Measurements from ENCODE around the gene NRM. TPM values are rescaled to one million over a fixed set of nuclear protein-coding genes. Genes with fewer than 3 reads are reported as not detected.
A peak's percentile ranks its signal among the peaks of the same experiment; 100 is the strongest.
"Not testable (repeated sequence)": the region's sequence is repeated elsewhere in the genome, so short reads cannot be mapped to it uniquely, and the experiment has no call there.

Gene NRM
- total RNA-seq, 2 experiments from 2014 or later, result 31.6 to 32.7 TPM

DNA sequence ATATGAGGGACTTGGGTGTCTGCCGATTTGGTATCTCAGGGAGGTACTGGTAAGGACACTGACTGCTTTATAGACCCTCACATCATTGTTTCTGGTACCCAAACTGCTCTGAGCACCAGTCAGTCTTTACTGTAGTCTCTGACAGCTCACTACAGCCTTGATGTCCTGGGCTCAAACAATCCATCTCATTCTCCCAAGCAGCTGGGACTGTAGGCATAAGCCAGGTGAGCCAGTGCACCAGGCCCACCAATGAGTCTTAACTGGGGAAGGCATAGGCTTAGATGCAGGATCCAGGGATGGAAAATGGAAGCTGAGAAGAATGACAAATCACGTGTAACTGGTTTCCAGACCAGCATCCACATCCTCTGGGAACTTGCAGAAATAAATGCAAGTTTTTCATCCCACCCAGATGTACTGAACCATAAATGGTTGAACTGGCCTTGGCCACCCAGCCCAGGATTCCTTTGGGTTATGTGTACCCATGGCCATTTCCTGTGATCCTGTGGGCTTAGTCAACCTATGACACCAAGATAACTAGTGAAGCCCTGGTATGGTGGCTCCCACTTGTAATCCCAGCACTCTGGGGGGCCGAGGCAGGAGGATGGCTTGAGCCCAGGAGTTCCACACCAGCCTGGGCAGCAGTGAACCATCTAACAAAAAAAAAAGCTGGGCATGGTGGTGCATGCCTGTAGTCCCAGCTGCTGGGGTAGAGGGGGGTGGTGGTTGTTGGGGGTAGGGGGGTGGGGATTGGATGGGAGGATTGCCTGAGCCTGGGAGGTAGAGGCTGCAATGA is 35.1 kb upstream of the NRM start:
- Mint-ChIP-seq H3K27ac (peak overlapping the region; percentile 67), H3K9me3 (no peaks in the 10 kb centered on the region), H3K36me3 (peaks cover 67% of the 10 kb centered on the region), H3K4me3 (no peak overlapping the region), H3K27me3 (peaks cover 1% of the 10 kb centered on the region), H3K4me1 (ENCODE audit: low read depth) (peaks cover 43% of the 10 kb centered on the region)
- intact Hi-C loops (cut with micrococcal nuclease), result loop anchor here (10.0 kb wide), 1 partner anchor 359 kb away; no protein-coding TSS in a partner anchor
- no peak for DNase-seq
- ChIA-PET CTCF (interaction anchor here (24.6 kb wide), 1 partner anchor 49 kb away, joined by 628 read pairs; the partner anchor contains the start of gene DHX16), POLR2A (interaction anchor here (0.7 to 9.7 kb wide), 7 partner anchors 9 to 239 kb away, joined by 3 to 209 read pairs (median 4); partner anchors contain the start of genes NRM and PPP1R18)

DNA sequence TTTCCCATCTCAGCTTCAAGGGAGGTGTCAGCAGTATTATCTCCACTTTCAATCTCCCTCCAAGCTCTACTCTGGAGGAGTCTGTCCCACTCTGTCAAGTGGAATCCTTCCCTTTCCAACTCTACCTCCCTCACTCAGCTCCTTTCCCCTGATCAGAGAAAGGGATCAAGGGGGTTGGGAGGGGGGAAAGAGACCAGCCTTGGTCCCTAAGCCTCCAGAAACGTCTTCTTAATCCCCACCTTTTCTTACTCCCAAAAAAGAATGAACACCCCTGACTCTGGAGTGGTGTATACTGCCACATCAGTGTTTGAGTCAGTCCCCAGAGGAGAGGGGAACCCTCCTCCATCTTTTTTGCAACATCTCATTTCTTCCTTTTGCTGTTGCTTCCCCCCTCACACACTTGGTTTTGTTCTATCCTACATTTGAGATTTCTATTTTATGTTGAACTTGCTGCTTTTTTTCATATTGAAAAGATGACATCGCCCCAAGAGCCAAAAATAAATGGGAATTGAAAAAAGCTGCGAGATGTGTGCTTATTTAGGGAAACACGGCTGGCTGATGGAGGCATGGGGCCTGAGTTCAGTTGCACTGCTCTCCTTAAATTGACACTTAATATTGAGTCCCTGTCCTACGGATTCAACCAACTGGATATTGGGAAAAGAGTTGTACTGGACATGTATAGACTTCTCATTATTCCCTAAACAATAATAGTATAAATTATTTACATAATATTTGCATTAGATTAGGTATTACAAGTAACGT is 34.3 kb upstream of the NRM start:
- Mint-ChIP-seq H3K27ac (peak overlapping the region; percentile 95), H3K4me3 (peak overlapping the region; percentile 47), H3K4me1 (ENCODE audit: low read depth) (peaks cover 35% of the 10 kb centered on the region), H3K36me3 (peaks cover 66% of the 10 kb centered on the region), H3K9me3 (no peaks in the 10 kb centered on the region), H3K27me3 (peaks cover 1% of the 10 kb centered on the region)
- ChIA-PET POLR2A (interaction anchor here (0.7 to 9.7 kb wide), 3 partner anchors 40 to 107 kb away, joined by 3 to 209 read pairs (median 4); partner anchors contain the start of genes MRPS18B, NRM and PPP1R18), CTCF (interaction anchor here (24.6 kb wide), 1 partner anchor 49 kb away, joined by 628 read pairs; the partner anchor contains the start of gene DHX16)
- DNase-seq, result no peak
- intact Hi-C loops (cut with micrococcal nuclease), result loop anchor here (10.0 kb wide), 1 partner anchor 360 kb away; no protein-coding TSS in a partner anchor

DNA sequence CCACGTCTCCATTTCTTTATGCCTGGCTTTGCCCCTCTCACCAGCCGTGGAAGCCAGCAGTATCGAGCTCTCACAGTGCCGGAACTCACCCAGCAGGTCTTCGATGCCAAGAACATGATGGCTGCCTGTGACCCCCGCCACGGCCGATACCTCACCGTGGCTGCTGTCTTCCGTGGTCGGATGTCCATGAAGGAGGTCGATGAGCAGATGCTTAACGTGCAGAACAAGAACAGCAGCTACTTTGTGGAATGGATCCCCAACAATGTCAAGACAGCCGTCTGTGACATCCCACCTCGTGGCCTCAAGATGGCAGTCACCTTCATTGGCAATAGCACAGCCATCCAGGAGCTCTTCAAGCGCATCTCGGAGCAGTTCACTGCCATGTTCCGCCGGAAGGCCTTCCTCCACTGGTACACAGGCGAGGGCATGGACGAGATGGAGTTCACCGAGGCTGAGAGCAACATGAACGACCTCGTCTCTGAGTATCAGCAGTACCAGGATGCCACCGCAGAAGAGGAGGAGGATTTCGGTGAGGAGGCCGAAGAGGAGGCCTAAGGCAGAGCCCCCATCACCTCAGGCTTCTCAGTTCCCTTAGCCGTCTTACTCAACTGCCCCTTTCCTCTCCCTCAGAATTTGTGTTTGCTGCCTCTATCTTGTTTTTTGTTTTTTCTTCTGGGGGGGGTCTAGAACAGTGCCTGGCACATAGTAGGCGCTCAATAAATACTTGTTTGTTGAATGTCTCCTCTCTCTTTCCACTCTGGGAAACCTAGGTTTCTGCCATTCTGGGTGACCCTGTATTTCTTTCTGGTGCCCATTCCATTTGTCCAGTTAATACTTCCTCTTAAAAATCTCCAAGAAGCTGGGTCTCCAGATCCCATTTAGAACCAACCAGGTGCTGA is 33.3 kb upstream of the NRM start:
- H3K9me3 Mint-ChIP-seq, DNase-seq, H3K27me3 Mint-ChIP-seq: not testable (repeated sequence)
- peak overlapping the region; percentile 95 for H3K27ac Mint-ChIP-seq
- POLR2A ChIA-PET, result interaction anchor here (1.3 to 9.7 kb wide), 4 partner anchors 39 to 110 kb away, joined by 4 to 209 read pairs (median 22); partner anchors contain the start of genes MRPS18B, NRM and PPP1R18
- H3K4me1 Mint-ChIP-seq (ENCODE audit: low read depth), result peaks cover 37% of the 10 kb centered on the region
- peak overlapping the region; percentile 92 for H3K4me3 Mint-ChIP-seq
- peaks cover 58% of the 10 kb centered on the region for H3K36me3 Mint-ChIP-seq
- CTCF ChIA-PET, result interaction anchor here (0.7 to 24.6 kb wide), 6 partner anchors 7 to 98 kb away, joined by 3 to 628 read pairs (median 12); partner anchors contain the start of genes ATAT1 and DHX16
- intact Hi-C loops (cut with micrococcal nuclease), result loop anchor here (10.0 kb wide), 1 partner anchor 361 kb away; no protein-coding TSS in a partner anchor

DNA sequence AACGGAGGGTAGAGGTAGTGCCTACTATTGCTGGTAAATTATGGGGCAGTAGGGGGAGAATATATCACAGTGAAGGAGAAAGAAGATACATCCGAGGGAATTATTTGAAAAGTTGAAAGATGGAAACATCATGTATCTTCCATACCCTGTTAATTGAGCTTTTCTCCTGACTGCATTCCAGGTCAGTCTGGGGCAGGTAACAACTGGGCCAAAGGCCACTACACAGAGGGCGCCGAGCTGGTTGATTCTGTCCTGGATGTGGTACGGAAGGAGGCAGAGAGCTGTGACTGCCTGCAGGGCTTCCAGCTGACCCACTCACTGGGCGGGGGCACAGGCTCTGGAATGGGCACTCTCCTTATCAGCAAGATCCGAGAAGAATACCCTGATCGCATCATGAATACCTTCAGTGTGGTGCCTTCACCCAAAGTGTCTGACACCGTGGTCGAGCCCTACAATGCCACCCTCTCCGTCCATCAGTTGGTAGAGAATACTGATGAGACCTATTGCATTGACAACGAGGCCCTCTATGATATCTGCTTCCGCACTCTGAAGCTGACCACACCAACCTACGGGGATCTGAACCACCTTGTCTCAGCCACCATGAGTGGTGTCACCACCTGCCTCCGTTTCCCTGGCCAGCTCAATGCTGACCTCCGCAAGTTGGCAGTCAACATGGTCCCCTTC is 32.5 kb upstream of the NRM start:
- DNase-seq, H3K27me3 Mint-ChIP-seq, H3K9me3 Mint-ChIP-seq: not testable (repeated sequence)
- Mint-ChIP-seq H3K36me3 (peaks cover 58% of the 10 kb centered on the region), H3K27ac (peak overlapping the region; percentile 95), H3K4me3 (peak overlapping the region; percentile 92), H3K4me1 (ENCODE audit: low read depth) (peaks cover 45% of the 10 kb centered on the region)
- CTCF ChIA-PET, result interaction anchor here (0.6 to 24.6 kb wide), 14 partner anchors 8 to 231 kb away, joined by 3 to 628 read pairs (median 4); partner anchors contain the start of genes ATAT1 and DHX16
- POLR2A ChIA-PET, result interaction anchor here (0.7 to 9.7 kb wide), 6 partner anchors 8 to 166 kb away, joined by 3 to 209 read pairs (median 6); partner anchors contain the start of genes NRM and PPP1R18
- intact Hi-C loops (cut with micrococcal nuclease), result loop anchor here (10.0 kb wide), 1 partner anchor 362 kb away; no protein-coding TSS in a partner anchor

DNA sequence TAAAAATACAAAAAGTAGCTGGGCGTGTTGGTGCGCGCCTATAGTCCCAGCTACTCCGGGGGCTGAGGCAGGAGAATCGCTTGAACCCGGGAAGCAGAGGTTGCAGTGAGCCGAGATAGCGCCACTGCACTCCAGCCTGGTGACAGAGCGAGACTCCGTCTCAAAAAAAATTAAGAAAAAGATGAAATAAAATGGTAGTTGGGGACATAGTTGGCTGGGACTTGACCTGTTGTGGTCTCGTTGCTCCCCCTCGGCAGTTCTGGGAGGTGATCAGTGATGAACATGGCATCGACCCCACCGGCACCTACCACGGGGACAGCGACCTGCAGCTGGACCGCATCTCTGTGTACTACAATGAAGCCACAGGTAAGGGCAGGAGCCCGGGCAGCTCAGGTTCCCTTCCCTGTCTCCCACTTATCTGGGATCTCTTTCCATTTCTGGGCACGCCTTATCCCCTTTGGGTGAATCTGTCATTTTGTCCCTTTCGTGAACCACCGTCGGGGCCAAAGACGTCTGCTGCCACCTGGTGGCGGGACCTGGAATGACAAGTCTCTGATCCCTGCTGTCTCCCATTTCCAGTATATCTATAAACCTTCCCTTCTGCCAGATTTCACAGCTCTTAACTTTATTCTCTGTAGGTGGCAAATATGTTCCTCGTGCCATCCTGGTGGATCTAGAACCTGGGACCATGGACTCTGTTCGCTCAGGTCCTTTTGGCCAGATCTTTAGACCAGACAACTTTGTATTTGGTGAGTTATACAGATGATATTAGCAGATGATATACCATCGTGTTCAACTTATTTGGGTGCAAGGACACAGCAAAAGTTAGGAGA is 31.7 kb upstream of the NRM start:
- POLR2A ChIA-PET, result interaction anchor here (0.7 to 9.7 kb wide), 14 partner anchors 9 to 240 kb away, joined by 3 to 209 read pairs (median 4); partner anchors contain the start of genes C6orf136, MRPS18B, NRM and PPP1R18
- Mint-ChIP-seq H3K27me3 (peaks cover 1% of the 10 kb centered on the region), H3K27ac (peak overlapping the region; percentile 95), H3K4me3 (peak overlapping the region; percentile 92), H3K4me1 (ENCODE audit: low read depth) (peaks cover 44% of the 10 kb centered on the region), H3K36me3 (peaks cover 52% of the 10 kb centered on the region), H3K9me3 (no peaks in the 10 kb centered on the region)
- DNase-seq, result peak; percentile 90
- intact Hi-C loops (cut with micrococcal nuclease), result loop anchor here (1.0 to 10.0 kb wide), 3 partner anchors 15 to 362 kb away; no protein-coding TSS in a partner anchor
- CTCF ChIA-PET, result interaction anchor here (0.6 to 24.6 kb wide), 23 partner anchors 9 to 240 kb away, joined by 3 to 628 read pairs (median 4); partner anchors contain the start of genes ATAT1, C6orf136 and DHX16

DNA sequence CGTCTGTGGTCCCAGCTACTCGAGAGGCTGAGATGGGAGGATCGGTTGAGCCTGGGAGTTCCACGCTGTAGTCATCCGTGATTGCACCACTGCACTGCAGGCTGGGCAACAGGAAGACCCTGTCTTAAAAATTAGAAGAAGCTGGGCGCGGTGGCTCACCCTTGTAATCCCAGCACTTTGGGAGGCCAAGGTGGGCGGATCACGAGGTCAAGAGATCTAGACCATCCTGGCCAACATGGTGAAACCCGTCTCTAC is 31.2 kb upstream of the NRM start:
- peaks cover 54% of the 10 kb centered on the region for H3K36me3 Mint-ChIP-seq
- intact Hi-C loops (cut with micrococcal nuclease), result loop anchor here (1.0 to 10.0 kb wide), 3 partner anchors 15 to 363 kb away; no protein-coding TSS in a partner anchor
- DNase-seq, result peak; percentile 39
- peaks cover 44% of the 10 kb centered on the region for H3K4me1 Mint-ChIP-seq (ENCODE audit: low read depth)
- POLR2A ChIA-PET, result interaction anchor here (0.8 to 9.7 kb wide), 11 partner anchors 8 to 240 kb away, joined by 3 to 209 read pairs (median 5); partner anchors contain the start of genes C6orf136, MRPS18B, NRM and PPP1R18
- H3K27ac Mint-ChIP-seq, result peak overlapping the region; percentile 95
- CTCF ChIA-PET, result interaction anchor here (0.7 to 24.6 kb wide), 21 partner anchors 9 to 240 kb away, joined by 3 to 628 read pairs (median 5); partner anchors contain the start of genes ATAT1, C6orf136, DHX16 and MRPS18B
- not testable (repeated sequence) for H3K9me3 Mint-ChIP-seq, H3K27me3 Mint-ChIP-seq
- H3K4me3 Mint-ChIP-seq, result peak overlapping the region; percentile 92

DNA sequence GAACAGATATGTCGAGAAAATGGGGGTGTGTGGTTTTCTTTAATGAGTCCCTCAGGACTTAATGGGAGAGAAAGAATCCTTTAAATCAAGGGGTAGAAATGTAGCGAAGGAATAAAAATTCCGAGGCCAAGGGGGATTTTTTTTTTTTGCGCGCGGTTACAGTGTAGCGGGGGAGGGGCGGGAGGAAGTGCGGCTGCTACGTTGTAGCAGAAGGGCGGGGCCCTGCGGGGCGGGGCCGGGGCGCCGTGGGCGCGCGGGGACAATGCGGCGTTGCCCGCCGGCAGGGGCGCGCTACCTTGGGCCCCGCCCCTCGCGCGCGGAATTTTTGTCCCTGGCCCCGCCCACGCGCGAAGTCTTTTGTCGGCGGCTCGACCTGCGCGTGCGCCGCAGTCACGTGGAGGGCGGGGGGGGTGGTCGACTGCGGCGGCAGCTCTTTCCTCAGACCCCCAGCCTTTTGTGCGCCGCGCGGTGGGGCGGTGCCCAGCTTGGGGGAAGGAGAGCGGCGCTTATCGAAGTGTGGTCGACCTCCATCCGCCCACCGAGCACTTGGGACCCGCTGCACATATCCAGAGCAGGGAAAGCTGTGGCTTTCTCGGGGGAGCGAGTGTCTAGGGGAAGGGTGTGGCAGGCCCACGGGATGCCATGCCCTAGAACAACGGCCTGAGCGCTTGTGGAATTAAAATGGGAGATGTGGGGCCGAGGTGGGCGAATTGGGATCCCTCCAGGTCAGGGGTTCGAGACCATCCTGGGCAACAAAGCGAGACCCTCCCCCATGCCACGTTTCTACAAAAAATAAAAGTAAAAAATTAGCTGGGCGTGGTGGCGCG is 30.6 kb upstream of the NRM start:
- peaks cover 48% of the 10 kb centered on the region for H3K4me1 Mint-ChIP-seq (ENCODE audit: low read depth)
- intact Hi-C loops (cut with micrococcal nuclease), result loop anchor here (1.0 to 10.0 kb wide), 5 partner anchors 16 to 363 kb away; partner anchors contain the start of genes C6orf136 and HLA-E
- DNase-seq, result peak; percentile 95
- H3K36me3 Mint-ChIP-seq, result peaks cover 59% of the 10 kb centered on the region
- ChIA-PET POLR2A (interaction anchor here (0.7 to 9.7 kb wide), 13 partner anchors 9 to 239 kb away, joined by 3 to 209 read pairs (median 4); partner anchors contain the start of genes C6orf136, MRPS18B, NRM and PPP1R18), CTCF (interaction anchor here (0.7 to 24.6 kb wide), 17 partner anchors 10 to 180 kb away, joined by 3 to 628 read pairs (median 6); partner anchors contain the start of genes DHX16, MRPS18B and PPP1R10)
- peak overlapping the region; percentile 92 for H3K4me3 Mint-ChIP-seq
- no peaks in the 10 kb centered on the region for H3K9me3 Mint-ChIP-seq
- H3K27me3 Mint-ChIP-seq, result peaks cover 1% of the 10 kb centered on the region
- H3K27ac Mint-ChIP-seq, result peak overlapping the region; percentile 95

DNA sequence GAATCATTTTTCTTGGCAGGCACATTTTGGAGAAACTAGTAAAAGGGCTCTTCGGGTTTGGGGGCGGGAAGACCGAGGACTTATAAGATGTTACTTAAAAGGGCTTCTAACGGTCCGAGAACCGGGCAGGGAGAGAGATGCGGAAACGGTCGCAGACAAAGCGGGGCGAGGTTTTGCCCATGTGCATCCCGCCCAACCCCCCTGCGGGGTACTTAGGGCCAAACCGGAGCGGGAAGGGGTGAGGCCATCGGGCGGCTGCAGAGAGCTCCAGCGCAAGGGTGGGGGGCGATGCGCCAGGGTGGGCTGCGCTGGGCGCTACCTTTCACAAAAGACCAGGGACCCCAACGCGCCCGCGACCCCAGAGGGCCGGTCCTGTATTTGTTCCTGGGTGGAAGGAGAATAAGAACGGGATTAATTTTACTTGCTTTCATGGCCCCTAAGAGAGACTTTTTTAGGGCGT is 30.0 kb upstream of the NRM start:
- Mint-ChIP-seq H3K27me3 (peaks cover 1% of the 10 kb centered on the region), H3K4me1 (ENCODE audit: low read depth) (peaks cover 52% of the 10 kb centered on the region), H3K36me3 (peaks cover 62% of the 10 kb centered on the region), H3K9me3 (no peaks in the 10 kb centered on the region), H3K4me3 (peak overlapping the region; percentile 92), H3K27ac (peak overlapping the region; percentile 95)
- intact Hi-C loops (cut with micrococcal nuclease), result loop anchor here (2.0 to 10.0 kb wide), 3 partner anchors 74 to 364 kb away; partner anchors contain the start of genes C6orf136 and HLA-E
- DNase-seq, result peak; percentile 76
- ChIA-PET POLR2A (interaction anchor here (0.7 to 9.7 kb wide), 7 partner anchors 10 to 150 kb away, joined by 3 to 209 read pairs (median 8); partner anchors contain the start of genes ABCF1, MRPS18B, NRM and PPP1R18), CTCF (interaction anchor here (1.0 to 24.6 kb wide), 8 partner anchors 11 to 179 kb away, joined by 3 to 628 read pairs (median 8); partner anchors contain the start of genes DHX16, MRPS18B and PPP1R10)

Measured in activated CD4-positive, alpha-beta memory T cell treated with anti-CD3 and anti-CD28 coated beads for 36 hours (primary cell).